ENCODE results near the gene KRT1. TPM values are rescaled to one million over a fixed set of nuclear protein-coding genes. Genes with fewer than 3 reads are reported as not detected.

Gene KRT1
- total and polyA plus RNA-seq, 2 experiments from 2014 or later = 0.13 TPM; not detected in 1

- no peak overlapping the region for H3K4me3 ChIP-seq
- no peaks in the 10 kb centered on the region for H3K36me3 ChIP-seq (replicated peaks; ENCODE audit: insufficient read depth, low read depth)
- no peaks in the 10 kb centered on the region for H4K20me1 ChIP-seq (ENCODE audit: insufficient read depth, poor library complexity, severe bottlenecking)
- DNase-seq (ENCODE audit: low spot score) = no peak
- H3K9me2 ChIP-seq (replicated peaks; ENCODE audit: insufficient read depth) = no peaks in the 10 kb centered on the region
- peaks cover 3% of the 10 kb centered on the region for H3K4me1 ChIP-seq (ENCODE audit: insufficient read depth)
- H3K9me3 ChIP-seq (ENCODE audit: low read depth) = no peaks in the 10 kb centered on the region
- no peak for TF ChIP-seq CTCF (IDR thresholded peaks at IDR 0.05; ENCODE audit: poor library complexity)
- H3K4me2 ChIP-seq = no peak overlapping the region
- no peaks in the 10 kb centered on the region for H3K79me2 ChIP-seq
- H3K27ac ChIP-seq = no peak overlapping the region
- H2AFZ ChIP-seq = no peak overlapping the region
- H3K27me3 ChIP-seq = peaks cover 22% of the 10 kb centered on the region
- 75% methylated on average over 5 of the region's 5 CpGs for WGBS (ENCODE audit: low lambda C conversion rate, missing lambda C conversion rate)
These were observed 43.5 kb downstream of the KRT1 start for GRCh38 chr12:52636592-52637258.

- 89% methylated on average over 6 of the region's 6 CpGs for WGBS (ENCODE audit: low lambda C conversion rate, missing lambda C conversion rate)
- Histone ChIP-seq H3K79me2 (no peaks in the 10 kb centered on the region), H3K4me1 (ENCODE audit: insufficient read depth) (peaks cover 3% of the 10 kb centered on the region), H3K9me3 (ENCODE audit: low read depth) (no peaks in the 10 kb centered on the region), H2AFZ (no peak overlapping the region), H3K4me3 (no peak overlapping the region), H3K27ac (no peak overlapping the region), H3K27me3 (peaks cover 18% of the 10 kb centered on the region), H3K9me2 (replicated peaks; ENCODE audit: insufficient read depth) (no peaks in the 10 kb centered on the region), H3K4me2 (no peak overlapping the region), H3K36me3 (replicated peaks; ENCODE audit: insufficient read depth, low read depth) (no peaks in the 10 kb centered on the region), H4K20me1 (ENCODE audit: insufficient read depth, poor library complexity, severe bottlenecking) (no peaks in the 10 kb centered on the region)
- TF ChIP-seq CTCF (IDR thresholded peaks at IDR 0.05; ENCODE audit: poor library complexity) (no peak), EZH2 (IDR thresholded peaks at IDR 0.05; ENCODE audit: borderline replicate concordance) (no peak), EZH2phosphoT487 (IDR thresholded peaks at IDR 0.05; ENCODE audit: low read depth, severe bottlenecking, unreplicated experiment) (no peak)
- DNase-seq (ENCODE audit: low spot score) = no peak
These were observed 44.0 kb downstream of the KRT1 start for GRCh38 chr12:52636189-52636588.

- Histone ChIP-seq H3K9me2 (replicated peaks; ENCODE audit: insufficient read depth) (no peaks in the 10 kb centered on the region), H4K20me1 (ENCODE audit: insufficient read depth, poor library complexity, severe bottlenecking) (no peaks in the 10 kb centered on the region), H3K27ac (no peak overlapping the region), H3K9me3 (ENCODE audit: low read depth) (no peaks in the 10 kb centered on the region), H3K27me3 (peaks cover 8% of the 10 kb centered on the region), H3K79me2 (no peaks in the 10 kb centered on the region), H3K4me1 (ENCODE audit: insufficient read depth) (peaks cover 3% of the 10 kb centered on the region), H3K4me2 (no peak overlapping the region), H3K36me3 (replicated peaks; ENCODE audit: insufficient read depth, low read depth) (no peaks in the 10 kb centered on the region), H3K4me3 (no peak overlapping the region), H2AFZ (no peak overlapping the region)
- DNase-seq (ENCODE audit: low spot score) = no peak
- WGBS (ENCODE audit: low lambda C conversion rate, missing lambda C conversion rate) = 71% methylated on average over 7 of the region's 7 CpGs
- no peak for TF ChIP-seq CTCF (IDR thresholded peaks at IDR 0.05; ENCODE audit: poor library complexity)
These were observed 45.7 kb downstream of the KRT1 start for GRCh38 chr12:52634266-52635056.
